Stimulated activated CD8-positive, alpha-beta memory T cell treated with anti-CD3 and anti-CD28 coated beads, Interleukin-4, amount 100 ng/mL, for 1 hour (primary cell): ENCODE data around the gene AVL9.
"Not testable (repeated sequence)": the region's sequence is repeated elsewhere in the genome, so short reads cannot be mapped to it uniquely, and the experiment has no call there.

ENCODE experiments used
- DNase-seq, 2 donors: peaks; one replicate each; pipeline ENCODE4 v3.0.0-alpha.2; 2020; ENCODE audit warnings: low read depth in 2 of 2, low spot score in 1 of 2

Gene AVL9

GRCh38 chr7:32495298-32496051 is at the start of gene AVL9:
Gene AVL9, plus strand, starts transcription at chr7:32495489. Its CDS starts 221 bp downstream, at chr7:32495710.
- DNase-seq: peak; percentile 93 to 99

- no peak for DNase-seq
Measured at GRCh38 chr7:32447218-32447617, 48.1 kb upstream of the AVL9 start.

GRCh38 chr7:32453341-32454011 is 41.8 kb upstream of the AVL9 start:
- DNase-seq: no peak

GRCh38 chr7:32458025-32458424 is 37.3 kb upstream of the AVL9 start:
- no peak for DNase-seq

- DNase-seq: no peak
Measured at GRCh38 chr7:32459788-32460187, 35.5 kb upstream of the AVL9 start.

GRCh38 chr7:32461484-32461883 is 33.8 kb upstream of the AVL9 start:
- DNase-seq: no peak

- no peak for DNase-seq
Measured at GRCh38 chr7:32462451-32462850, 32.8 kb upstream of the AVL9 start.

GRCh38 chr7:32462977-32463376 is 32.3 kb upstream of the AVL9 start:
- DNase-seq: no peak

- DNase-seq: not testable (repeated sequence)
Measured at GRCh38 chr7:32464641-32465416, 30.5 kb upstream of the AVL9 start.

- not testable (repeated sequence) for DNase-seq
Measured at GRCh38 chr7:32470004-32470403, 25.3 kb upstream of the AVL9 start.

GRCh38 chr7:32470871-32471270 is 24.4 kb upstream of the AVL9 start:
- DNase-seq: no peak

GRCh38 chr7:32472015-32472414 is 23.3 kb upstream of the AVL9 start:
- no peak for DNase-seq

GRCh38 chr7:32474008-32474407 is 21.3 kb upstream of the AVL9 start:
- no peak for DNase-seq

- no peak for DNase-seq
Measured at GRCh38 chr7:32476816-32477648, 18.3 kb upstream of the AVL9 start.

- DNase-seq: no peak
Measured at GRCh38 chr7:32477649-32477980, 17.7 kb upstream of the AVL9 start.

GRCh38 chr7:32479574-32480200 is 15.6 kb upstream of the AVL9 start:
- DNase-seq: no peak

- DNase-seq: no peak
Measured at GRCh38 chr7:32481176-32481575, 14.1 kb upstream of the AVL9 start.

GRCh38 chr7:32481921-32482320 is 13.4 kb upstream of the AVL9 start:
- DNase-seq: no peak

GRCh38 chr7:32489788-32490126 is 5.5 kb upstream of the AVL9 start:
- DNase-seq: no peak

- peak; percentile 72 to 77 for DNase-seq
Measured at GRCh38 chr7:32490127-32490796, 5.0 kb upstream of the AVL9 start, which contains the start of gene LSM5. Gene LSM5, minus strand, starts transcription at chr7:32490380. Its CDS starts 15 bp downstream, at chr7:32490365.
